HepG2 (cell line): ENCODE data around the gene CNOT2. TPM values are rescaled to one million over a fixed set of nuclear protein-coding genes. Genes with fewer than 3 reads are reported as not detected.
A peak's percentile ranks its signal among the peaks of the same experiment; 100 is the strongest.

Experiments
- ATAC-seq: fragments of 200-7000 bp; cut with Tn5 transposase; 3 replicates; pipeline ENCODE4 v1.9.1; 2020; ENCODE audit warnings: mild to moderate bottlenecking, moderate library complexity
- BruUV-seq: library from RNA; stranded (reverse); fragments of 400-500 nt; replicated peaks from 2 replicates; lab custom pipeline; 2021; lab: Mats Ljungman, UMichigan
- CTCF ChIA-PET: fragments of 300-600 bp; formaldehyde crosslinking; extraction: SDS; loops from one replicate; lab custom pipeline; 2021; ENCODE audit warnings: low total read pairs, inconsistent platforms, low intra/inter-chr PET ratio; lab: Yijun Ruan, JAX
- POLR2A ChIA-PET: fragments of 350-600 bp; sonication (Branson Sonifier 250); formaldehyde crosslinking; loops from one replicate; lab custom pipeline; 2020; ENCODE audit warnings: antibody characterized with exemption, inconsistent platforms; lab: Yijun Ruan, JAX
- DNase-seq: peaks from one replicate; pipeline ENCODE4 v3.0.0-alpha.2; 2015; ENCODE audit warnings: low spot score
- FAIRE-seq: peaks from 3 replicates; lab custom pipeline; 2011; peaks lifted over from hg19 to GRCh38; lab: Jason Lieb, UNC
- H2AFZ ChIP-seq: one replicate; pipeline ENCODE4 v1.6.1; 2011; ENCODE audit warnings: low read length, inconsistent platforms
- H3K27ac ChIP-seq: fragments of 300-600 bp; 3 replicates; pipeline ENCODE4 v1.8.0; 2011; ENCODE audit warnings: mixed run types, mild to moderate bottlenecking, mixed read lengths, low read length, inconsistent platforms; ENCODE audit not compliant: insufficient read depth; ENCODE audit errors: extremely low read length
- H3K27me3 ChIP-seq, 2 experiments: fragments of 200-600 bp in 1 of 2; 2 replicates in 1 of 2; 3 replicates in 1 of 2; pipeline versions ENCODE4 v1.6.0 to v1.8.0; 2011; ENCODE audit warnings: low read length in 2 of 2, mild to moderate bottlenecking in 2 of 2, moderate library complexity in 2 of 2, inconsistent platforms in 1 of 2; ENCODE audit not compliant: insufficient read depth in 2 of 2, control insufficient read depth in 1 of 2
- H3K36me3 ChIP-seq, 2 experiments: fragments of 200-600 bp in 1 of 2; replicated peaks in 1 of 2; 2 replicates in 1 of 2; 3 replicates in 1 of 2; pipeline versions ENCODE4 v1.5.1 to v1.8.0; 2011; ENCODE audit warnings: low read length in 2 of 2, inconsistent platforms in 1 of 2; ENCODE audit not compliant: insufficient read depth in 2 of 2, control insufficient read depth in 1 of 2
- H3K4me1 ChIP-seq: 2 replicates; pipeline ENCODE4 v1.5.1; 2012; ENCODE audit warnings: low read length, inconsistent platforms; ENCODE audit not compliant: insufficient read depth
- H3K4me2 ChIP-seq: 2 replicates; pipeline ENCODE4 v1.6.0; 2011; ENCODE audit warnings: low read depth, low read length, inconsistent platforms
- H3K4me3 ChIP-seq, 3 experiments: fragments of 200-600 bp in 1 of 3; sonication (generic), shearing (Covaris generic) in 1 of 3; replicated peaks in 1 of 3; 2 replicates each; pipeline ENCODE4 v1.5.1; 2011 to 2016; ENCODE audit warnings: low read length in 3 of 3, inconsistent platforms in 2 of 3, low read depth in 2 of 3, mild to moderate bottlenecking in 2 of 3, control low read depth in 1 of 3, mixed read lengths in 1 of 3; ENCODE audit not compliant: insufficient read depth in 1 of 3
- H3K79me2 ChIP-seq: one replicate; pipeline ENCODE4 v1.6.1; 2011; ENCODE audit warnings: low read length, inconsistent platforms; ENCODE audit not compliant: insufficient read depth
- H3K9ac ChIP-seq: 2 replicates; pipeline ENCODE4 v1.6.0; 2011; ENCODE audit warnings: mild to moderate bottlenecking, low read depth, low read length, inconsistent platforms; ENCODE audit not compliant: insufficient read depth
- H3K9me3 ChIP-seq: 2 replicates; pipeline ENCODE4 v1.5.1; 2012; ENCODE audit warnings: mild to moderate bottlenecking, low read length
- H4K20me1 ChIP-seq: 2 replicates; pipeline ENCODE4 v1.6.0; 2011; ENCODE audit warnings: inconsistent platforms, mild to moderate bottlenecking, low read length, moderate library complexity; ENCODE audit not compliant: insufficient read depth
- NFKBIZ ChIP-seq: IDR thresholded peaks from 2 replicates; pipeline ENCODE4 v1.6.1; 2018; ENCODE audit warnings: missing genetic modification reagents, missing compliant biosample characterization
- RBFOX2 ChIP-seq: fragments of 200-400 bp; formaldehyde crosslinking; IDR thresholded peaks from 2 replicates; pipeline ENCODE4 v1.6.1; 2017; ENCODE audit warnings: low read depth, mild to moderate bottlenecking, low read length
- SOX5 ChIP-seq: IDR thresholded peaks from 2 replicates; pipeline ENCODE4 v1.6.1; 2016; ENCODE audit warnings: borderline replicate concordance
- in situ Hi-C: cut with HindIII; loops from 2 replicates; pipeline ENCODE4 v1.10.0; 2017; ENCODE audit warnings: low pct_unique_long_range_greater_than_20kb; ENCODE audit not compliant: extremely low pct_ligation_motif_present
- intact Hi-C: fragments of 100-400 bp; cut with micrococcal nuclease; formaldehyde crosslinking; loops from one replicate; pipeline ENCODE4 v1.10.0; 2022; ENCODE audit not compliant: unreplicated experiment
- polyA plus RNA-seq, 8 experiments: library from polyadenylated mRNA; depleted of rRNA in 3 of 8; stranded (reverse) in 7 of 8; unstranded in 1 of 8; fragments of >200 nt; fragmentation: Illumina TruSeq in 4 of 8; extraction: Trizol in 4 of 8; gene quantifications; 2 replicates each; pipeline versions ENCODE4 v1.2.1 to v1.2.3, GENCODE V29; 2011 to 2016; ENCODE audit warnings: low read depth in 4 of 8, missing spikeins in 1 of 8, mixed read lengths in 1 of 8; ENCODE audit not compliant: insufficient read depth in 1 of 8
- total RNA-seq, 5 experiments: library from RNA; depleted of rRNA; stranded (reverse); fragments of >200 nt; fragmentation: Illumina TruSeq; extraction: Trizol; gene quantifications; 2 replicates each; pipeline ENCODE4 v1.2.3, GENCODE V29; 2016; ENCODE audit warnings: low read depth in 1 of 5
- TF ChIP-seq, protein P1 (sequence below): IDR thresholded peaks from 2 replicates; pipeline ENCODE4 v1.6.1; 2016; ENCODE audit warnings: low read depth, missing genetic modification reagents, missing compliant biosample characterization
- TF ChIP-seq, protein P2 (sequence below): sonication (generic); formaldehyde crosslinking; IDR thresholded peaks from one replicate; pipeline ENCODE4 v1.5.1; 2020; ENCODE audit warnings: mild to moderate bottlenecking, missing genetic modification reagents; ENCODE audit errors: not compliant biosample characterization

The CNOT2 gene
- total and polyA plus RNA-seq, 2 of the 13 experiments (the other 11 are each of a cell fraction or from before 2014, with no cell fraction given) = 54.5 to 76.6 TPM

DNA sequence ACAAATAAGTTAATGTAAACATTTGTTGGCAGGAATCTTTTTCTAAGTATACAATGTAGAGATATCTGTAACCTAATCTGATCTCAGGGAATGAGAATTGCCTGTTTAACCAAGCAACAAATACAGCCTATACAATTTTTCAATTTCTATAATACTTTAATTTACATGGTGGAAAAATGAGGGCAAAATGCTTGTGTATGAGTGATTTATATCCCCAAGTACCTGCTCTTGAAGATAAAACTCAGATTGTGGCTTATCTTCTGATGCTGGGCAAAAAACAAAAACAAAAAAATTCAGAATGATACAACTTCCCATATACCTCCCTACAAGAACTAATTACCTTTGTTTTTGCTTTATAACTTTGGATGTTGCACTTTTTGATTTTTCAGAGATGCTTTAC, 2.2 kb downstream of the CNOT2 start:
- peaks cover 66% of the 10 kb centered on the region for H3K4me1 ChIP-seq
- H3K4me2 ChIP-seq = peak overlapping the region; percentile 79
- H3K9ac ChIP-seq = no peak overlapping the region
- FAIRE-seq = no peak
- intact Hi-C loops = loop anchor here (10.0 kb wide), 2 partner anchors 89 to 119 kb away; partner anchors contain the start of gene KCNMB4
- H3K36me3 ChIP-seq = peaks cover 0 to 8% of the 10 kb centered on the region in 2 experiments; a peak in 1 of 5 replicates
- no peak for DNase-seq
- no peak overlapping the region for H2AFZ ChIP-seq
- no peaks in the 10 kb centered on the region; a peak in 1 of 5 replicates for H3K27me3 ChIP-seq
- no TSS peak for BruUV-seq
- no peak for TF ChIP-seq NFKBIZ (CRISPR knock-in tag)
- TF ChIP-seq SOX5 (CRISPR knock-in tag) = no peak
- TF ChIP-seq RBFOX2 = peak; percentile 33; the same call in 1 of the 2 replicates
- TF ChIP-seq, protein P1, sequence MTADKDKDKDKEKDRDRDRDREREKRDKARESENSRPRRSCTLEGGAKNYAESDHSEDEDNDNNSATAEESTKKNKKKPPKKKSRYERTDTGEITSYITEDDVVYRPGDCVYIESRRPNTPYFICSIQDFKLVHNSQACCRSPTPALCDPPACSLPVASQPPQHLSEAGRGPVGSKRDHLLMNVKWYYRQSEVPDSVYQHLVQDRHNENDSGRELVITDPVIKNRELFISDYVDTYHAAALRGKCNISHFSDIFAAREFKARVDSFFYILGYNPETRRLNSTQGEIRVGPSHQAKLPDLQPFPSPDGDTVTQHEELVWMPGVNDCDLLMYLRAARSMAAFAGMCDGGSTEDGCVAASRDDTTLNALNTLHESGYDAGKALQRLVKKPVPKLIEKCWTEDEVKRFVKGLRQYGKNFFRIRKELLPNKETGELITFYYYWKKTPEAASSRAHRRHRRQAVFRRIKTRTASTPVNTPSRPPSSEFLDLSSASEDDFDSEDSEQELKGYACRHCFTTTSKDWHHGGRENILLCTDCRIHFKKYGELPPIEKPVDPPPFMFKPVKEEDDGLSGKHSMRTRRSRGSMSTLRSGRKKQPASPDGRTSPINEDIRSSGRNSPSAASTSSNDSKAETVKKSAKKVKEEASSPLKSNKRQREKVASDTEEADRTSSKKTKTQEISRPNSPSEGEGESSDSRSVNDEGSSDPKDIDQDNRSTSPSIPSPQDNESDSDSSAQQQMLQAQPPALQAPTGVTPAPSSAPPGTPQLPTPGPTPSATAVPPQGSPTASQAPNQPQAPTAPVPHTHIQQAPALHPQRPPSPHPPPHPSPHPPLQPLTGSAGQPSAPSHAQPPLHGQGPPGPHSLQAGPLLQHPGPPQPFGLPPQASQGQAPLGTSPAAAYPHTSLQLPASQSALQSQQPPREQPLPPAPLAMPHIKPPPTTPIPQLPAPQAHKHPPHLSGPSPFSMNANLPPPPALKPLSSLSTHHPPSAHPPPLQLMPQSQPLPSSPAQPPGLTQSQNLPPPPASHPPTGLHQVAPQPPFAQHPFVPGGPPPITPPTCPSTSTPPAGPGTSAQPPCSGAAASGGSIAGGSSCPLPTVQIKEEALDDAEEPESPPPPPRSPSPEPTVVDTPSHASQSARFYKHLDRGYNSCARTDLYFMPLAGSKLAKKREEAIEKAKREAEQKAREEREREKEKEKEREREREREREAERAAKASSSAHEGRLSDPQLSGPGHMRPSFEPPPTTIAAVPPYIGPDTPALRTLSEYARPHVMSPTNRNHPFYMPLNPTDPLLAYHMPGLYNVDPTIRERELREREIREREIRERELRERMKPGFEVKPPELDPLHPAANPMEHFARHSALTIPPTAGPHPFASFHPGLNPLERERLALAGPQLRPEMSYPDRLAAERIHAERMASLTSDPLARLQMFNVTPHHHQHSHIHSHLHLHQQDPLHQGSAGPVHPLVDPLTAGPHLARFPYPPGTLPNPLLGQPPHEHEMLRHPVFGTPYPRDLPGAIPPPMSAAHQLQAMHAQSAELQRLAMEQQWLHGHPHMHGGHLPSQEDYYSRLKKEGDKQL (CRISPR knock-in tag) = no peak
- TF ChIP-seq, protein P2, sequence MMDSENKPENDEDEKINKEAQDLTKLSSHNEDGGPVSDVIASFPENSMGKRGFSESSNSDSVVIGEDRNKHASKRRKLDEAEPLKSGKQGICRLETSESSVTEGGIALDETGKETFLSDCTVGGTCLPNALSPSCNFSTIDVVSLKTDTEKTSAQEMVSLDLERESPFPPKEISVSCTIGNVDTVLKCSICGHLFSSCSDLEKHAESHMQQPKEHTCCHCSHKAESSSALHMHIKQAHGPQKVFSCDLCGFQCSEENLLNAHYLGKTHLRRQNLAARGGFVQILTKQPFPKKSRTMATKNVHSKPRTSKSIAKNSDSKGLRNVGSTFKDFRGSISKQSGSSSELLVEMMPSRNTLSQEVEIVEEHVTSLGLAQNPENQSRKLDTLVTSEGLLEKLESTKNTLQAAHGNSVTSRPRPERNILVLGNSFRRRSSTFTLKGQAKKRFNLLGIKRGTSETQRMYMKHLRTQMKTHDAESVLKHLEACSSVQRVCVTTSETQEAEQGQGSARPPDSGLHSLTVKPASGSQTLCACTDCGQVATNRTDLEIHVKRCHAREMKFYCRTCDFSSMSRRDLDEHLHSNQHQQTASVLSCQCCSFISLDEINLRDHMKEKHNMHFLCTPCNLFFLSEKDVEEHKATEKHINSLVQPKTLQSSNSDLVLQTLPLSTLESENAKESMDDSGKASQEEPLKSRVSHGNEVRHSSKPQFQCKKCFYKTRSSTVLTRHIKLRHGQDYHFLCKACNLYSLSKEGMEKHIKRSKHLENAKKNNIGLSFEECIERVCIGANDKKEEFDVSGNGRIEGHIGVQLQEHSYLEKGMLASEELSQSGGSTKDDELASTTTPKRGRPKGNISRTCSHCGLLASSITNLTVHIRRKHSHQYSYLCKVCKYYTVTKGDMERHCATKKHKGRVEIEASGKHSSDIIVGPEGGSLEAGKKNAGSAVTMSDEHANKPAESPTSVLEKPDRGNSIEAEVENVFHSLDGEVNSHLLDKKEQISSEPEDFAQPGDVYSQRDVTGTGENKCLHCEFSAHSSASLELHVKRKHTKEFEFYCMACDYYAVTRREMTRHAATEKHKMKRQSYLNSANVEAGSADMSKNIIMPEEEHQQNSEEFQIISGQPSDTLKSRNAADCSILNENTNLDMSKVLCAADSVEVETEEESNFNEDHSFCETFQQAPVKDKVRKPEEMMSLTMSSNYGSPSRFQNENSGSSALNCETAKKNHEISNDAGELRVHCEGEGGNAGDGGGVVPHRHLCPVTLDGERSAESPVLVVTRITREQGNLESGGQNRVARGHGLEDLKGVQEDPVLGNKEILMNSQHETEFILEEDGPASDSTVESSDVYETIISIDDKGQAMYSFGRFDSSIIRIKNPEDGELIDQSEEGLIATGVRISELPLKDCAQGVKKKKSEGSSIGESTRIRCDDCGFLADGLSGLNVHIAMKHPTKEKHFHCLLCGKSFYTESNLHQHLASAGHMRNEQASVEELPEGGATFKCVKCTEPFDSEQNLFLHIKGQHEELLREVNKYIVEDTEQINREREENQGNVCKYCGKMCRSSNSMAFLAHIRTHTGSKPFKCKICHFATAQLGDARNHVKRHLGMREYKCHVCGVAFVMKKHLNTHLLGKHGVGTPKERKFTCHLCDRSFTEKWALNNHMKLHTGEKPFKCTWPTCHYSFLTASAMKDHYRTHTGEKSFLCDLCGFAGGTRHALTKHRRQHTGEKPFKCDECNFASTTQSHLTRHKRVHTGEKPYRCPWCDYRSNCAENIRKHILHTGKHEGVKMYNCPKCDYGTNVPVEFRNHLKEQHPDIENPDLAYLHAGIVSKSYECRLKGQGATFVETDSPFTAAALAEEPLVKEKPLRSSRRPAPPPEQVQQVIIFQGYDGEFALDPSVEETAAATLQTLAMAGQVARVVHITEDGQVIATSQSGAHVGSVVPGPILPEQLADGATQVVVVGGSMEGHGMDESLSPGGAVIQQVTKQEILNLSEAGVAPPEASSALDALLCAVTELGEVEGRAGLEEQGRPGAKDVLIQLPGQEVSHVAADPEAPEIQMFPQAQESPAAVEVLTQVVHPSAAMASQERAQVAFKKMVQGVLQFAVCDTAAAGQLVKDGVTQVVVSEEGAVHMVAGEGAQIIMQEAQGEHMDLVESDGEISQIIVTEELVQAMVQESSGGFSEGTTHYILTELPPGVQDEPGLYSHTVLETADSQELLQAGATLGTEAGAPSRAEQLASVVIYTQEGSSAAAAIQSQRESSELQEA (CRISPR knock-in tag) = no peak
- ChIA-PET CTCF (no interaction called here), POLR2A (no interaction called here)
- peaks cover 82% of the 10 kb centered on the region for H3K79me2 ChIP-seq
- no peak overlapping the region for H3K27ac ChIP-seq
- peak overlapping the region in 2 of 3 experiments; percentile 91 to 97; a peak in 3 of 6 replicates for H3K4me3 ChIP-seq
- in situ Hi-C loops = no loop called here
- H4K20me1 ChIP-seq = peaks cover 48% of the 10 kb centered on the region
- H3K9me3 ChIP-seq = no peaks in the 10 kb centered on the region
- no peak for ATAC-seq
